ENCODE data around the gene SPDYE6. TPM values are rescaled to one million over a fixed set of nuclear protein-coding genes. Genes with fewer than 3 reads are reported as not detected.
"Not testable (repeated sequence)": the region's sequence is repeated elsewhere in the genome, so short reads cannot be mapped to it uniquely, and the experiment has no call there.

SPDYE6 gene
- total RNA-seq, 4 donors from 2014 or later = not detected

GRCh38 chr7:102390697-102391484 lies 34.6 kb upstream of the SPDYE6 start:
- intact Hi-C loops (cut with DNase I) = loop anchor here (2.0 to 10.0 kb wide), 2 partner anchors 112 to 846 kb away; no protein-coding TSS in a partner anchor
- Histone ChIP-seq H3K27me3 (no peaks in the 10 kb centered on the region), H3K4me3 (replicated peaks in 1 of 3) (no peak overlapping the region), H3K27ac (no peak overlapping the region), H3K4me1 (no peaks in the 10 kb centered on the region), H3K36me3 (no peaks in the 10 kb centered on the region), H3K9me3 (no peaks in the 10 kb centered on the region)
- WGBS, 2 donors = 65 to 81% methylated on average over 9 to 12 of the region's 12 CpGs
- DNase-seq = peak; percentile 84 to 89
- TF ChIP-seq CTCF (IDR thresholded peaks at IDR 0.05) (peak; percentile 85 to 95 (median 95)), POLR2A (IDR thresholded peaks at IDR 0.05) (no peak)

GRCh38 chr7:102389810-102390209 lies 33.6 kb upstream of the SPDYE6 start:
- Histone ChIP-seq H3K27me3 (no peaks in the 10 kb centered on the region), H3K4me1 (no peaks in the 10 kb centered on the region), H3K27ac (no peak overlapping the region), H3K9me3 (no peaks in the 10 kb centered on the region), H3K4me3 (replicated peaks in 1 of 3) (no peak overlapping the region), H3K36me3 (no peaks in the 10 kb centered on the region)
- TF ChIP-seq CTCF (IDR thresholded peaks at IDR 0.05) (no peak), POLR2A (IDR thresholded peaks at IDR 0.05) (no peak)
- DNase-seq = no peak
- intact Hi-C loops (cut with DNase I) = loop anchor here (2.0 to 10.0 kb wide), 2 partner anchors 111 to 845 kb away; no protein-coding TSS in a partner anchor
- WGBS, 2 donors = 77 to 98% methylated on average over 3 of the region's 3 CpGs

GRCh38 chr7:102387064-102387463 lies 30.8 kb upstream of the SPDYE6 start:
- H3K27ac ChIP-seq = no peak overlapping the region
- H3K36me3 ChIP-seq = no peaks in the 10 kb centered on the region
- intact Hi-C loops (cut with DNase I) = no loop called here
- TF ChIP-seq POLR2A (IDR thresholded peaks at IDR 0.05) = no peak
- no peak for DNase-seq
- H3K27me3 ChIP-seq = no peaks in the 10 kb centered on the region
- H3K4me3 ChIP-seq (replicated peaks in 1 of 3) = no peak overlapping the region
- 92 to 95% methylated on average over 6 of the region's 6 CpGs for WGBS, 2 donors
- no peaks in the 10 kb centered on the region for H3K4me1 ChIP-seq
- H3K9me3 ChIP-seq = no peaks in the 10 kb centered on the region

- DNase-seq; H3K27ac ChIP-seq; H3K4me1 ChIP-seq; H3K27me3 ChIP-seq; intact Hi-C loops (cut with DNase I); H3K9me3 ChIP-seq; H3K4me3 ChIP-seq (replicated peaks in 1 of 3): not testable (repeated sequence)
- WGBS, 2 donors = 88 to 89% methylated on average over 6 to 7 of the region's 7 CpGs
- H3K36me3 ChIP-seq = peaks cover 13 to 31% of the 10 kb centered on the region in 2 donors
Measured at GRCh38 chr7:102381696-102382425, 25.6 kb upstream of the SPDYE6 start.

GRCh38 chr7:102380837-102381236 lies 24.6 kb upstream of the SPDYE6 start:
- H3K27me3 ChIP-seq; DNase-seq; H3K27ac ChIP-seq; H3K4me3 ChIP-seq (replicated peaks in 1 of 3); H3K9me3 ChIP-seq; H3K4me1 ChIP-seq; intact Hi-C loops (cut with DNase I): not testable (repeated sequence)
- peaks cover 13 to 34% of the 10 kb centered on the region in 2 donors for H3K36me3 ChIP-seq
- WGBS, 2 donors = 81 to 84% methylated on average over 8 of the region's 8 CpGs

GRCh38 chr7:102376964-102377466 lies 20.8 kb upstream of the SPDYE6 start:
- Histone ChIP-seq H3K4me1 (no peaks in the 10 kb centered on the region), H3K36me3 (peaks cover 13 to 34% of the 10 kb centered on the region in 2 donors), H3K4me3 (replicated peaks in 1 of 3) (no peak overlapping the region), H3K9me3 (no peaks in the 10 kb centered on the region), H3K27me3 (no peaks in the 10 kb centered on the region), H3K27ac (no peak overlapping the region)
- TF ChIP-seq CTCF (IDR thresholded peaks at IDR 0.05) = no peak
- TF ChIP-seq POLR2A (IDR thresholded peaks at IDR 0.05) = no peak
- intact Hi-C loops (cut with DNase I) = no loop called here
- DNase-seq = no peak
- WGBS, 2 donors = 85 to 95% methylated on average over 6 of the region's 6 CpGs

- WGBS, 2 donors = 81 to 83% methylated on average over 2 of the region's 2 CpGs
- H3K27me3 ChIP-seq; H3K4me3 ChIP-seq (replicated peaks in 1 of 3); H3K9me3 ChIP-seq; H3K27ac ChIP-seq; DNase-seq; H3K4me1 ChIP-seq; H3K36me3 ChIP-seq; intact Hi-C loops (cut with DNase I): not testable (repeated sequence)
Measured at GRCh38 chr7:102372796-102373195, 16.6 kb upstream of the SPDYE6 start.

- H3K27me3 ChIP-seq; DNase-seq; H3K4me1 ChIP-seq; H3K36me3 ChIP-seq; H3K4me3 ChIP-seq (replicated peaks in 1 of 3); H3K27ac ChIP-seq; intact Hi-C loops (cut with DNase I); H3K9me3 ChIP-seq: not testable (repeated sequence)
Measured at GRCh38 chr7:102370038-102370437, 13.8 kb upstream of the SPDYE6 start.

- H3K27me3 ChIP-seq; intact Hi-C loops (cut with DNase I); DNase-seq; H3K36me3 ChIP-seq; H3K27ac ChIP-seq; H3K9me3 ChIP-seq; H3K4me3 ChIP-seq (replicated peaks in 1 of 3); H3K4me1 ChIP-seq: not testable (repeated sequence)
- WGBS, 2 donors = 45 to 55% methylated on average over 7 of the region's 7 CpGs
Measured at GRCh38 chr7:102365390-102365789, 9.1 kb upstream of the SPDYE6 start.

Measured in thyroid gland (tissue), 4 donors.